Urinary bladder (tissue), 4 donors: ENCODE data around the gene PDE11A. TPM values are rescaled to one million over a fixed set of nuclear protein-coding genes. Genes with fewer than 3 reads are reported as not detected.
"Not testable (repeated sequence)": the region's sequence is repeated elsewhere in the genome, so short reads cannot be mapped to it uniquely, and the experiment has no call there.

ENCODE experiments used
- DNase-seq: peaks from one replicate; pipeline ENCODE4 v3.0.0-alpha.2; 2015; ENCODE audit errors: extremely low spot score
- H3K27ac ChIP-seq: one replicate; pipeline ENCODE4 v1.5.1; 2013; ENCODE audit warnings: low read depth, mild to moderate bottlenecking, moderate library complexity
- H3K36me3 ChIP-seq: one replicate; pipeline ENCODE4 v1.6.1; 2013; ENCODE audit warnings: mild to moderate bottlenecking, moderate library complexity; ENCODE audit not compliant: insufficient read depth
- H3K4me1 ChIP-seq: one replicate; pipeline ENCODE4 v1.6.1; 2013; ENCODE audit warnings: mild to moderate bottlenecking, moderate library complexity; ENCODE audit not compliant: insufficient read depth
- H3K4me3 ChIP-seq: one replicate; pipeline ENCODE4 v1.5.1; 2013; ENCODE audit warnings: low read depth, low read length
- WGBS: extraction: QIAGEN DNeasy Blood & Tissue Kit; methylation state at CpG from one replicate; pipeline ENCODE4 v1.1.7; 2013; 5-methylcytosine and 5-hydroxymethylcytosine counted together
- polyA plus RNA-seq: library from polyadenylated mRNA; stranded (reverse); fragments of 200-250 nt; gene quantifications from one replicate; pipeline ENCODE4 v1.2.3, GENCODE V29; 2013
- total RNA-seq: library from RNA; depleted of rRNA; stranded (reverse); fragments of >200 nt; gene quantifications from one replicate; pipeline ENCODE4 v1.2.3, GENCODE V29; 2014
- donor health status: healthy with polysubstance abuse.
- donor health status: healthy.

PDE11A gene
- total and polyA plus RNA-seq, 2 donors = 0.11 to 1.3 TPM

DNA sequence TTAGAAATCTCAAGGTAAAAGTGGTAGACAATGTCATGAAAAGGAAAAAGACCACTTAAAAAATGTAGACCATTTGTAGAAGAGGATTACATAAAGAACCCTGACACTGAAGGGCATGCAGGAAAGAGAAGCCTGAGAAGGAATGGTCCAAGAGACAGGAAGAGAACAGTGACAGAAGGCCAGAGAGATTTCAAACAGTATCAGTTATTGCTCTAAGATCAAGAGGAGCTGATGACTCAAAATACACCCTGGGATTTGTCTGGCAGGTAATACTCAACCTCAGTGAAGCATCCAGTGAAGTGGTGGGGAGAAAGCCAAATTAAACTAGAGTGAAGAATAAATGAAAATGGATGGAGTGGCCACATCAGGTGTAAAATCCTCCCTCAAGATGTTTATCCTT, 100.5 kb downstream of the PDE11A start:
- Histone ChIP-seq H3K27ac (no peak overlapping the region), H3K36me3 (no peaks in the 10 kb centered on the region), H3K4me3 (no peak overlapping the region), H3K4me1 (no peaks in the 10 kb centered on the region)
- no peak for DNase-seq

DNA sequence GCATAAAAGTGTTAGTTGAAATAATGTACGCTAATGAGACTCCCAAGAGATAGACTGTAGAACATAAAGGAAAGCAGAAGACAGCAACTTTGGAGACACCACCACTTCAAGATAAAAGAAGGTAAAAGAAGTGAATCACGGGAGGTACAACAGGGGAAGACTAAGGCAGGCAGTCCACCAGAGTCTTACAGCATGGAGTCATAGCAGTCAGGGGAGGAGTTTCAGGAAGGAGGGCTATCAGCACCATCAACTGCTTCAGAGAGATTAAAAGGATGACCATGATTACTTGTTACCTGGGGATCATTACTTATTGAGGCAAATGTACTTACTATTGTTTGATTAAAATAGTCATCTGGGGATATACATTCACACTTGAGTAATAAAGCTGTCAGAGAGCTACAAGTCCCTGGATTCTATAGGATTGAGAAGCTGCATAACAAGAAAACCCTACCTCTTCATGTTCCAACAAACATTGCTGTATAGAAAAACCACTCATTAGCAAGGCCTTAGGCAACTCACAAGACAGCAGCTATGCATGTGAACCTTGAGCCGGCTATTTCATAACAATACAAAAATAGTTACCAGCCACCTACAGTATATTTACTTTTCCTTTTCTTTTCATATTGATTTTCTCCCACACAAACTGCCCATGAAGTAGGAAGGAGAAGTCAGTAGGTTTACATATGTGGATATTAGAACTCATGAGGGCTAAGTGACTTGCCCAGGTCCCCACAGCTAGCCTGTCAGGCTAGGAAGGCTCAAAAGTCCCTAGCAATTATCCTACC, 101.7 kb downstream of the PDE11A start:
- Histone ChIP-seq H3K27ac (no peak overlapping the region), H3K36me3 (no peaks in the 10 kb centered on the region), H3K4me3 (no peak overlapping the region), H3K4me1 (no peaks in the 10 kb centered on the region)
- DNase-seq = no peak
- 83% methylated on average over 3 of the region's 3 CpGs for WGBS

DNA sequence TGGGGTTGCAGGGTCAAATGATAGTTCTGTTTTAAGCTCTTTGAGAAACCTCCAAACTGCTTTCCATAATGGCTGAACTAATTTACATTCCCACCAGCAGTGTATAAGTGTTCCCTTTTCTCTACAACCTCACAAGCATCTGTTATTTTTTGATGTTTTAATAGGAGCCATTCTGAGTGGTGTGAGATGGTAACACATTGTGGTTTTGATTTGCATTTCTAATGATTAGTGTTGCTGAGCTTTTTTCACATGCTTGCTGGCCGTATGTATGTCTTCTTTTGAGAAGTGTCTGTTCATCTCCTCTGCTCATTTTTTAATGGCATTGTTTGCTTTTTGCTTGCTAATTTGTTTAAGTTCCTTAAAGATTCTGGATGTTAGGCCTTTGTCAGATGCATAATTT, 107.7 kb downstream of the PDE11A start:
- 54% methylated on average over 1 of the region's 1 CpG for WGBS
- Histone ChIP-seq H3K4me1 (no peaks in the 10 kb centered on the region), H3K4me3 (no peak overlapping the region), H3K27ac (no peak overlapping the region), H3K36me3 (no peaks in the 10 kb centered on the region)
- DNase-seq = no peak

DNA sequence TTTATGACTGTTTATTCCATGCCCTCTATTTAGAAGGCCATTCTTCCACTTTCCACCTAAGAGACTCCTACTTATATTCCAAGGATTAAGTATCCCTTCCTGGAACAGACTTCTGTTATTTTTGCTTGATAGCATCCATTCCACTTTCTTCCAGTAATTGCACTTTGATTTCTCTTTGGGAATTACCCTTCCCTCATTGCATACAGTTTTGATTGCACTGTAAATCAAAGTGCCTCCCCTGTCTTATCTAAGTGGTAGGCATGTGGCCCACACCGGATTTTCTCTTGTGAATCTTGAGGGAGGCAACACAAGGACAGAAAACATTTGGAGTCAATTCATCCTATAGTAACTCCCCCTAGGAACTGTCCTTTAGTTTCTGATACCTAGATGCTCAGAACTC, 120.4 kb downstream of the PDE11A start:
- no peak for DNase-seq
- H3K36me3 ChIP-seq = no peaks in the 10 kb centered on the region
- no peak overlapping the region for H3K27ac ChIP-seq
- H3K4me1 ChIP-seq = no peaks in the 10 kb centered on the region
- no peak overlapping the region for H3K4me3 ChIP-seq
- WGBS = 35% methylated on average over 1 of the region's 1 CpG

DNA sequence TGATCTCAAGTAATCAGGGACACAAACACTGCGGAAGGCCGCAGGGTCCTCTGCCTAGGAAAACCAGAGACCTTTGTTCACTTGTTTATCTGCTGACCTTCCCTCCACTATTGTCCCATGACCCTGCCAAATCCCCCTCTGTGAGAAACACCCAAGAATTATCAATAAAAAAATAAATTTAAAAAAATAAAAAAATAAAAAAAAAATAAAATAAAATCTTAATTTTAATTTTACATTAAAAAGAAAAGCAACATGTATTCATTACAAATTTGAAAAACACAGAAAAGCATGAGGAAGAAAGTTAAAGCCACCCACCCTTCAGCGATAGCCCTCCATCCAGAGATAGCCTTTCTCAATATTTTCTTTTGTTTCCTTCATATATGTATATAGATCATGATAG, 125.0 kb downstream of the PDE11A start:
- WGBS = 98% methylated on average over 1 of the region's 3 CpGs
- not testable (repeated sequence) for DNase-seq, H3K4me1 ChIP-seq, H3K27ac ChIP-seq, H3K4me3 ChIP-seq, H3K36me3 ChIP-seq

DNA sequence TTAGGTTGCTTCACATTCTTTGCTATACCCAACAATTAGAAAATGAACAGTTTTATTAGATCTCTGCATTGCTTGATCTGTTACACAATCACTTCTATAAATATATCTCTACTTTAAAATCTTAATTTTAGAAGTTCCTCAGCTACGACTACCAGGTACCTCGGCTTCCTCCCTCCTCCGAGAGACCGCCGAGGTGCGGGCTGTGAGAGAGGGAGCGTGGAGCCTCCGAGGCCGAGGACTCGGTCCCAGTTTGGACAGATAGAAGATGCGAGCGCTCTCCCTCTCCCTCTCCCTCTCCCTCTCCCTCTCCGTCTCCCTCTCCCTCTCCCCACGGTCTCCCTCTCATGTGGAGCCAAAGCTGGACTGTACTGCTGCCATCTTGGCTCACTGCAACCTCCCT, 128.0 kb downstream of the PDE11A start:
- H3K36me3 ChIP-seq, H3K4me3 ChIP-seq, H3K4me1 ChIP-seq, DNase-seq, H3K27ac ChIP-seq: not testable (repeated sequence)
- 95% methylated on average over 12 of the region's 14 CpGs for WGBS

DNA sequence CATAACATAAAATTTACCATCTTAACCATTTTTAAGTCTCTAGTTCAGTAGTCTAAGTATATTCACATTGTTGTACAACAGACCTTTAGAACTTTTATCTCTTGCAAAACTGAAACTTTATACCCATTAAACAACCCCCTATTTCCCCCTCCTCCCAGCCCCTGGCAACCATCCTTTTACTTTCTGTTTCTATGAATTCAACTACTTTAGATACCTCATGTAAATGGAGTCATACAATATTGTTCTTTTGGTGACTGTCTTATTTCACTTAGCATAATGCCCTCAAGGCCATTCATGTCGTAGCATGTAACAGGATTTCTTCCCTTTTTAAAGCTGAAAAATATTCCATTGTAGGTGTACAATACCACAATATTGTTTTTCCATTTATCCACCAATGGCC, 129.8 kb downstream of the PDE11A start:
- no peaks in the 10 kb centered on the region for H3K36me3 ChIP-seq
- no peaks in the 10 kb centered on the region for H3K4me1 ChIP-seq
- no peak overlapping the region for H3K4me3 ChIP-seq
- H3K27ac ChIP-seq = no peak overlapping the region
- WGBS = 82% methylated on average over 1 of the region's 1 CpG
- no peak for DNase-seq

DNA sequence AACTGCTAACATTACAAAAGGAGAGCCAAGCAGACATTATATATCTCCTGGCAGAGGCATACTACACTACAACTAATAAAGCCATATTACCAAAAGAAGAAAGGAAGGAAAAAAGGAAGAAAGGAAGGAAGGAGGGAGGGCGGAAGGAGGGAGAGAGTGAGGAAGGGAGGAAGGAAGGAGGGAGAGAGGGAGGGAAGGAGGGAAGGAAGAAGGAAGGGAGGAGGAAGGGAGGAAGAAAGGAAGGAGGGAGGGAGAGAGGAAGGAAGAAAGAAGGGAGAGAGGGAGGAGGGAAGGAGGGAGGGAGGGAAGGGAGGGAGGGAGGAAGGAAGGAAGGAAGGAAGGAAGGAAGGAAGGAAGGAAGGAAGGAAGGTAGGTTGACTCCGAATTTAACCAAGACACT, 133.4 kb downstream of the PDE11A start:
- WGBS = 86% methylated on average over 2 of the region's 2 CpGs

DNA sequence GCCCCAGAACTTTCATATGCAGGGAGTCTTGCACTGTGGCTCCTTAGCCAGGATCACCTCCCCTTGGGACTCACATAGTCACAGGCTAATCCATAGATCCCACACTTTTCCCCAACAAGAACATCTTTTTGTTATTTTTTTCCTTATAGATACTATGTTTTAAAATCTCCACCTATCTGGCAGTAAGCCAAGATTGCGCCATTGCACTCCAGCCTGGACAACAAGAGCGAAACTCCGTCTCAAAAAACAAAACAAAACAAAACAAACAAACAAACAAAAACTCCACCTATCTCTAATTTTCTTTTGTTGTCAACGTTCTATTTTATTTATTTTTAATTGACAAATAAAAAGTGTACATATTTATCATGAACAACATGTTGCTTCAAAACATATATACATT, 141.7 kb downstream of the PDE11A start:
- WGBS = 88% methylated on average over 4 of the region's 4 CpGs
- Histone ChIP-seq H3K36me3 (no peaks in the 10 kb centered on the region), H3K4me3 (no peak overlapping the region), H3K4me1 (no peaks in the 10 kb centered on the region), H3K27ac (no peak overlapping the region)
- DNase-seq = no peak

More for the DNA sequence above, 133.4 kb downstream of the PDE11A start:
- Histone ChIP-seq H3K27ac (no peak overlapping the region), H3K4me1 (no peaks in the 10 kb centered on the region), H3K36me3 (no peaks in the 10 kb centered on the region), H3K4me3 (no peak overlapping the region)
- no peak for DNase-seq

DNA sequence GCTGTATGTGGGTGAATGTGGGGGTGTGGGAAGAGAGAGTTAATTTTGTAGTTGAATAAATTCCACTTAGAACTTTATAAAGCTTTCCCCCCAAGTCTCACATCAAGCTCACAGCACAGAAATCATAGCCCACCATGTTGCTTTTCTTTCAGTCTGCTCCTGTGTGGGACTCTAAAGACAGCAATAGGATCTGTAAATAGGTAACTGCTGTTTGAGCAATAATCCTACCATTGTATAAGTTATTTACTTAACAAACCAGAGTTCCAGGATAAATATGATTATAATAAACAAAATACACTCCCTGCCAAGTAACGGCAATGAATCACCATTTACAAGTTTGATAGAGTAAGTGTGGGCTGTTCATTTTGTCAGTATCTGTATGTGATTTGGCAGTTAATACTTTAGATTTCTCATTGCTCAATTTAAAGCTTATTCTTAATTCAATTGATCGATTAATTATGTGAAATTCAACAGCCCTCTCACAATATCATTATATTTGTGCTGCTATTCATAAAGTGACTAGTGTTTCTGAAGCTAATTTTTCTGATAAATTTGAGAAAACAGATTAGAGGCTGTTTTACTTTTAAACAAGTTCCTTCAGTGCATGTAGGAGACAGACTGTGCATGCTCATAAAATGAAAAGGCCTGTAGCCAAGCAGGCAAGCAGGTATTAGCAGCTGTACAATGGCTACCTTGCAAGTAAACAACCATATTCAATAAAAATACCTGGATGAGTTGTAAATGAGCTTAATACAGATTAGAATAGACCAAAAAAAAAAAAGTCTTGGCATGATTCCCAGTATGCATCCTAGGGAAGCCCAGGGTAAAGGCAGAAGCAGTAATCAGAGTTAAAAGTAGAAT, 142.7 kb downstream of the PDE11A start:
- H3K4me1 ChIP-seq = no peaks in the 10 kb centered on the region
- no peak overlapping the region for H3K27ac ChIP-seq
- WGBS = 73% methylated on average over 2 of the region's 2 CpGs
- no peaks in the 10 kb centered on the region for H3K36me3 ChIP-seq
- no peak overlapping the region for H3K4me3 ChIP-seq
- DNase-seq = no peak

DNA sequence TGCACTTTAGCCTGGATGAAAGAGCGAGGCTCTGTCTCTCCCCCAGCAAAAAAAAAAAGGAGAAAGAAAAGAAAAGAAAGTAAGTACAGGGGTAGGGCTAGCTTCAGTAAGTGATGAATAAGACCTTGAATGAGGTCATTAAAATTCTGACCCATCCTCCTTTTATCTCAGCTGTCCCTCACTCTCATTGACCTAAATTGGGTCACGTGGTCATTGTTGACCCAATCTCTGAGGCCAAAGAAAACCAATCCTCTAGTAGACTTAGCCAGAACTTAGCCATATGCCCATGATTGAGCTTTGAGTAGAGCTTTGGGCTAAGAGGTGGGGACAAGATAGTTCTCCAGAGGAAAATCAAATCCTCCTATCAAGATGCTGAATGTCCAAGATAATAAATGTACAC, 149.3 kb downstream of the PDE11A start:
- 83% methylated on average over 2 of the region's 2 CpGs for whole genome bisulfite sequencing
- no peaks in the 10 kb centered on the region for H3K4me1 ChIP-seq
- DNase-seq = no peak
- no peak overlapping the region for H3K4me3 ChIP-seq
- no peak overlapping the region for H3K27ac ChIP-seq
- H3K36me3 ChIP-seq = no peaks in the 10 kb centered on the region

DNA sequence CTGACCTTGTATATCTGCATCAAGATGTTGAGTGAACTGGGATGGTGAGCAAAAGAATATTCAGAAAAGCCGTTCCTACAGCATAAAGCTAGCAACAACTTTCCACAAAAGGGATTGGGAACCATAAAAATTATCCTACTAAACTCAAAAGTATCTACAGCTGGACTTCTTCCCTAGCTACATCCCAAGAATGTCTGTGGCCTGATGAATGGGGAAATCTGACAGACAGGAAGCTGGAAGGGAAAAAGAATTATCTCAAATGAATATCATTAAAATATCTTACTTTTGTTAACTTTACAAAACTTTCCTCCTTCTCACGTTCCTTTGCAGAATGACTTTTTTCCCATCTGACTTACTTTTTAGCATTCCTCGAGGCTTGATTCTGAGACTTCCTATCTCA, 150.9 kb downstream of the PDE11A start:
- H3K4me3 ChIP-seq = no peak overlapping the region
- DNase-seq = no peak
- no peaks in the 10 kb centered on the region for H3K36me3 ChIP-seq
- no peaks in the 10 kb centered on the region for H3K4me1 ChIP-seq
- H3K27ac ChIP-seq = no peak overlapping the region
- 46% methylated on average over 3 of the region's 3 CpGs for WGBS

DNA sequence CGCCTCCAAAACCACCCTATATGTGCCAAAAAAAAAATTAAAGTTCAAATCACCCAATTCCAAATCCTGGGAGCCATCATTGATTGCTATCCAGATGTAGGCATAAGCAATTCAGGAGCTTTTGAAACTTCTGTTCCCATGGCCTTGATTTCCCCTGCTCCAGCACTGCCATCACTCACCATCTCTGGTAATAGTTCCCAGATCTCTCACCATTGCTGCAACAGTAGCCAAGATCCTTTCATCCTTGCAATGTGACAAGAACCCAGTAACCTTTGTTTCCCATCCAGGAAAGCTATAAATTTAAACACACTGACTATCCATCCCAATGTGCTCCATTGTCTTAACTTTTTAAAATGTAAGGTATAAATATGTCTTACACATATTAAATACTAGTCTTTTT, 155.4 kb downstream of the PDE11A start:
- H3K4me3 ChIP-seq = no peak overlapping the region
- WGBS = 89% methylated on average over 1 of the region's 1 CpG
- H3K27ac ChIP-seq = no peak overlapping the region
- no peak for DNase-seq
- no peaks in the 10 kb centered on the region for H3K4me1 ChIP-seq
- no peaks in the 10 kb centered on the region for H3K36me3 ChIP-seq

DNA sequence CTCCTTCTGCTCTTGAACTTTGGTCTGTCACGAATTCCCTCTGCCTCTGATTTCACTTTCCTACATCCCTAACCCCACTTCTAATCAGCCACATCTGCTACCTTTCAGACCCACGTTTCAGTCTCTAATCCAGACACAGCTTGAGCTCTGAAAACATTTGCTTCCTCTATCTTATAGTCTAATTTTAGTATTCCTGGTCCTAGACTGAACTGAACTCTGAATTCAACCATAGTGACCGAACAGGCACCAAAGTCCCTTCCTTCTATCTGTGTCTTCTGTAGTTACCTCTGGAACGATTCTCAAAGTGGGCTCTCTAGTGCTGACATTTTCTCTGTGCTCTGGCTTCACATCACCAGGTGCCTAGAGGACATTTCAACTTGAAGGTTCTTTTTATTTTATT, 156.2 kb downstream of the PDE11A start:
- no peak for DNase-seq
- Histone ChIP-seq H3K4me3 (no peak overlapping the region), H3K4me1 (no peaks in the 10 kb centered on the region), H3K27ac (no peak overlapping the region), H3K36me3 (no peaks in the 10 kb centered on the region)
- WGBS = 70% methylated on average over 4 of the region's 4 CpGs
